HG03558 (cell line): Measurements from ENCODE around the gene NSD1.
"Not testable (repeated sequence)": the region's sequence is repeated elsewhere in the genome, so short reads cannot be mapped to it uniquely, and the experiment has no call there.

ENCODE experiments used
- ATAC-seq: cut with Tn5 transposase; IDR thresholded peaks from one replicate; pipeline ENCODE4 v1.9.1; 2021; ENCODE audit warnings: moderate number of reproducible peaks; ENCODE audit not compliant: unreplicated experiment; ENCODE audit errors: extremely low read depth

The NSD1 gene

GRCh38 chr5:177162379-177162778 lies 28.8 kb downstream of the NSD1 start:
- ATAC-seq: no peak

GRCh38 chr5:177163500-177163899 lies 29.9 kb downstream of the NSD1 start:
- no peak for ATAC-seq

GRCh38 chr5:177169271-177169670 lies 35.7 kb downstream of the NSD1 start:
- ATAC-seq: no peak

GRCh38 chr5:177171961-177172360 lies 38.4 kb downstream of the NSD1 start:
- ATAC-seq: no peak

GRCh38 chr5:177175336-177175735 lies 41.8 kb downstream of the NSD1 start:
- ATAC-seq: no peak

GRCh38 chr5:177176175-177176711 lies 42.7 kb downstream of the NSD1 start:
- no peak for ATAC-seq

GRCh38 chr5:177177847-177178437 lies 44.4 kb downstream of the NSD1 start:
- not testable (repeated sequence) for ATAC-seq

GRCh38 chr5:177178733-177179304 lies 45.2 kb downstream of the NSD1 start:
- ATAC-seq: no peak

GRCh38 chr5:177179431-177179830 lies 45.9 kb downstream of the NSD1 start:
- no peak for ATAC-seq

GRCh38 chr5:177183142-177183541 lies 49.6 kb downstream of the NSD1 start:
- no peak for ATAC-seq

GRCh38 chr5:177183766-177184360 lies 50.3 kb downstream of the NSD1 start:
- ATAC-seq: no peak

GRCh38 chr5:177185993-177186392 lies 52.4 kb downstream of the NSD1 start:
- no peak for ATAC-seq

GRCh38 chr5:177186645-177187044 lies 53.1 kb downstream of the NSD1 start:
- no peak for ATAC-seq

- ATAC-seq: no peak
Observed at GRCh38 chr5:177188775-177189174, 55.2 kb downstream of the NSD1 start.

- no peak for ATAC-seq
Observed at GRCh38 chr5:177189416-177189815, 55.8 kb downstream of the NSD1 start.

- no peak for ATAC-seq
Observed at GRCh38 chr5:177189965-177190364, 56.4 kb downstream of the NSD1 start.

GRCh38 chr5:177194268-177194667 lies 60.7 kb downstream of the NSD1 start:
- ATAC-seq: no peak

GRCh38 chr5:177195307-177195952 lies 61.9 kb downstream of the NSD1 start:
- no peak for ATAC-seq

GRCh38 chr5:177198738-177199137 lies 65.2 kb downstream of the NSD1 start:
- ATAC-seq: no peak

GRCh38 chr5:177204281-177204680 lies 70.7 kb downstream of the NSD1 start:
- no peak for ATAC-seq

- ATAC-seq: no peak
Observed at GRCh38 chr5:177209610-177210009, 76.0 kb downstream of the NSD1 start.
